Upper lobe of left lung (tissue), 4 donors: Measurements from ENCODE around the gene C1QL4.
"Not testable (repeated sequence)": the region's sequence is repeated elsewhere in the genome, so short reads cannot be mapped to it uniquely, and the experiment has no call there.

Experiments used
- CTCF ChIP-seq, 6 experiments: fragments of 450-650 bp in 4 of 6; fragments of 200-600 bp in 2 of 6; sonication (generic) in 2 of 6; IDR thresholded peaks; one replicate each; pipeline ENCODE4 v1.5.1; 2016 to 2019; ENCODE audit warnings: antibody characterized with exemption in 6 of 6
- POLR2AphosphoS5 ChIP-seq, 2 donors: sonication (generic); formaldehyde crosslinking; IDR thresholded peaks; one replicate each; pipeline ENCODE4 v1.5.1; 2017; ENCODE audit warnings: antibody characterized with exemption in 2 of 2

GRCh38 chr12:49310451-49311000 is 26.5 kb downstream of the C1QL4 start:
- not testable (repeated sequence) for TF ChIP-seq CTCF, POLR2AphosphoS5 (IDR thresholded peaks at IDR 0.05)
